GM13977 (cell line): ENCODE data around the gene SHLD1.
A peak's percentile ranks its signal among the peaks of the same experiment; 100 is the strongest.
"Not testable (repeated sequence)": the region's sequence is repeated elsewhere in the genome, so short reads cannot be mapped to it uniquely, and the experiment has no call there.

Experiments used
- DNase-seq: peaks from one replicate; pipeline ENCODE4 v3.0.0; 2012; ENCODE audit warnings: low spot score
- CTCF ChIP-seq: IDR thresholded peaks from 2 replicates; pipeline ENCODE4 v1.5.1; 2012; ENCODE audit warnings: mild to moderate bottlenecking, control low read depth; ENCODE audit not compliant: insufficient read depth; ENCODE audit errors: extremely low read depth, missing control alignments
- in situ Hi-C: fragments of 300-500 bp; cut with MboI; formaldehyde crosslinking; loops from one replicate; pipeline ENCODE4 v1.12.0; 2022; ENCODE audit warnings: low sequenced_read_pairs, low pct_unique_long_range_greater_than_20kb, mixed read lengths, inconsistent platforms; ENCODE audit not compliant: unreplicated experiment

SHLD1 gene

GRCh38 chr20:5780846-5781217, 30.6 kb downstream of the SHLD1 start:
- in situ Hi-C loops = loop anchor here (10.0 kb wide), 1 partner anchor 216 kb away; no protein-coding TSS in a partner anchor
- DNase-seq = peak; percentile 45
- TF ChIP-seq CTCF = no peak

- DNase-seq = not testable (repeated sequence)
- in situ Hi-C loops = loop anchor here (10.0 kb wide), 1 partner anchor 217 kb away; no protein-coding TSS in a partner anchor
Measured at GRCh38 chr20:5781367-5781766, 31.2 kb downstream of the SHLD1 start.

- no peak for DNase-seq
- TF ChIP-seq CTCF = no peak
- in situ Hi-C loops = loop anchor here (10.0 kb wide), 1 partner anchor 217 kb away; no protein-coding TSS in a partner anchor
Measured at GRCh38 chr20:5781798-5782750, 31.9 kb downstream of the SHLD1 start.

GRCh38 chr20:5784735-5785134, 34.5 kb downstream of the SHLD1 start:
- in situ Hi-C loops = loop anchor here (10.0 kb wide), 1 partner anchor 220 kb away; no protein-coding TSS in a partner anchor
- DNase-seq = no peak
- no peak for TF ChIP-seq CTCF

GRCh38 chr20:5785146-5785545, 34.9 kb downstream of the SHLD1 start:
- DNase-seq = no peak
- in situ Hi-C loops = loop anchor here (10.0 kb wide), 1 partner anchor 220 kb away; no protein-coding TSS in a partner anchor
- TF ChIP-seq CTCF = no peak

- TF ChIP-seq CTCF = no peak
- in situ Hi-C loops = loop anchor here (10.0 kb wide), 1 partner anchor 222 kb away; no protein-coding TSS in a partner anchor
- DNase-seq = no peak
Measured at GRCh38 chr20:5786930-5787795, 37.0 kb downstream of the SHLD1 start.
